H9 (cell line): ENCODE results near the gene ANGPTL4. TPM values are rescaled to one million over a fixed set of nuclear protein-coding genes. Genes with fewer than 3 reads are reported as not detected.
"Not testable (repeated sequence)": the region's sequence is repeated elsewhere in the genome, so short reads cannot be mapped to it uniquely, and the experiment has no call there.

ENCODE experiments used
- DNase-seq: peaks from one replicate; pipeline ENCODE4 v3.0.0-alpha.2; 2017
- H2AFZ ChIP-seq: one replicate; pipeline ENCODE4 v1.6.1; 2013; ENCODE audit warnings: mild to moderate bottlenecking, low read length, control low read depth, moderate library complexity
- H2AK5ac ChIP-seq: 2 replicates; pipeline ENCODE4 v1.6.1; 2013; ENCODE audit warnings: low read length, control low read depth, mixed read lengths; ENCODE audit not compliant: insufficient read length
- H2BK120ac ChIP-seq: one replicate; pipeline ENCODE4 v1.6.1; 2013; ENCODE audit warnings: low read depth, mild to moderate bottlenecking, low read length, control low read depth, inconsistent platforms; ENCODE audit not compliant: poor library complexity, severe bottlenecking
- H2BK12ac ChIP-seq: 2 replicates; pipeline ENCODE4 v1.6.1; 2013; ENCODE audit warnings: low read length, control low read depth, mixed read lengths, low read depth; ENCODE audit not compliant: insufficient read length
- H2BK15ac ChIP-seq: 2 replicates; pipeline ENCODE4 v1.6.1; 2013; ENCODE audit warnings: low read depth, low read length, control low read depth
- H2BK20ac ChIP-seq: one replicate; pipeline ENCODE4 v1.6.1; 2013; ENCODE audit warnings: low read depth, mild to moderate bottlenecking, low read length, control low read depth, inconsistent platforms; ENCODE audit not compliant: poor library complexity, severe bottlenecking
- H2BK5ac ChIP-seq: 2 replicates; pipeline ENCODE4 v1.6.1; 2013; ENCODE audit warnings: low read length, control low read depth, mixed read lengths; ENCODE audit not compliant: insufficient read length
- H3K14ac ChIP-seq: 2 replicates; pipeline ENCODE4 v1.6.1; 2013; ENCODE audit warnings: low read length, control low read depth; ENCODE audit not compliant: insufficient read depth
- H3K18ac ChIP-seq: 2 replicates; pipeline ENCODE4 v1.6.1; 2013; ENCODE audit warnings: low read depth, mild to moderate bottlenecking, mixed read lengths, low read length, control low read depth; ENCODE audit not compliant: insufficient read length
- H3K23ac ChIP-seq: 2 replicates; pipeline ENCODE4 v1.6.1; 2013; ENCODE audit warnings: low read length, control low read depth, mixed read lengths, low read depth; ENCODE audit not compliant: insufficient read length
- H3K23me2 ChIP-seq: 2 replicates; pipeline ENCODE4 v1.6.1; 2013; ENCODE audit warnings: low read depth, mild to moderate bottlenecking, mixed read lengths, low read length, control low read depth; ENCODE audit not compliant: insufficient read length, poor library complexity, severe bottlenecking
- H3K27ac ChIP-seq: 2 replicates; pipeline ENCODE4 v1.5.1; 2013; ENCODE audit warnings: low read length, control low read depth, mixed read lengths, low read depth; ENCODE audit not compliant: insufficient read length
- H3K27me3 ChIP-seq: 2 replicates; pipeline ENCODE4 v1.6.1; 2013; ENCODE audit warnings: low read length, control low read depth, inconsistent platforms; ENCODE audit not compliant: insufficient read depth
- H3K4ac ChIP-seq: 2 replicates; pipeline ENCODE4 v1.6.1; 2013; ENCODE audit warnings: low read depth, mild to moderate bottlenecking, control low read depth, inconsistent platforms, low read length, moderate library complexity
- H3K4me1 ChIP-seq: 2 replicates; pipeline ENCODE4 v1.6.1; 2013; ENCODE audit warnings: low read length, control low read depth, inconsistent platforms; ENCODE audit not compliant: insufficient read depth
- H3K4me2 ChIP-seq: 2 replicates; pipeline ENCODE4 v1.6.1; 2013; ENCODE audit warnings: low read length, control low read depth, mixed read lengths; ENCODE audit not compliant: insufficient read length, insufficient read depth
- H3K56ac ChIP-seq: 2 replicates; pipeline ENCODE4 v1.6.1; 2013; ENCODE audit warnings: low read depth, mild to moderate bottlenecking, mixed read lengths, low read length, control low read depth; ENCODE audit not compliant: insufficient read length
- H3K79me1 ChIP-seq: 2 replicates; pipeline ENCODE4 v1.6.1; 2013; ENCODE audit warnings: low read depth, mild to moderate bottlenecking, moderate library complexity, low read length, control low read depth, inconsistent platforms; ENCODE audit not compliant: insufficient read depth, poor library complexity, severe bottlenecking
- H3K79me2 ChIP-seq: 2 replicates; pipeline ENCODE4 v1.6.1; 2013; ENCODE audit warnings: low read length, control low read depth, inconsistent platforms; ENCODE audit not compliant: insufficient read depth
- H3K9ac ChIP-seq: 2 replicates; pipeline ENCODE4 v1.6.1; 2013; ENCODE audit warnings: low read length, control low read depth, mixed read lengths; ENCODE audit not compliant: insufficient read length; ENCODE audit errors: extremely low read depth
- H3K9me3 ChIP-seq: one replicate; pipeline ENCODE4 v1.6.1; 2013; ENCODE audit warnings: low read depth, low read length, inconsistent platforms; ENCODE audit not compliant: control insufficient read depth
- H3T11ph ChIP-seq: one replicate; pipeline ENCODE4 v1.6.1; 2013; ENCODE audit warnings: mild to moderate bottlenecking, low read length, control low read depth, inconsistent platforms
- H4K20me1 ChIP-seq: one replicate; pipeline ENCODE4 v1.6.1; 2013; ENCODE audit not compliant: control insufficient read depth, insufficient read length, insufficient read depth
- H4K5ac ChIP-seq: 2 replicates; pipeline ENCODE4 v1.6.1; 2013; ENCODE audit warnings: low read depth, mild to moderate bottlenecking, mixed read lengths, low read length, control low read depth; ENCODE audit not compliant: insufficient read length
- H4K8ac ChIP-seq: replicated peaks from 2 replicates; pipeline ENCODE4 v1.6.1; 2013; ENCODE audit warnings: low read length, control low read depth, mixed read lengths, low read depth; ENCODE audit not compliant: insufficient read length
- H4K91ac ChIP-seq: 2 replicates; pipeline ENCODE4 v1.6.1; 2013; ENCODE audit warnings: low read depth, mild to moderate bottlenecking, moderate library complexity, mixed read lengths, low read length, control low read depth; ENCODE audit not compliant: insufficient read length
- H3K27ac Mint-ChIP-seq, 3 experiments: 2 replicates in 2 of 3; 3 replicates in 1 of 3; pipeline ENCODE4 v1.8.0; 2020 to 2021; ENCODE audit warnings: mixed read lengths in 3 of 3, mild to moderate bottlenecking in 1 of 3, moderate library complexity in 1 of 3
- H3K27me3 Mint-ChIP-seq: 2 replicates; pipeline ENCODE4 v1.8.0; 2021; ENCODE audit warnings: low read depth, mild to moderate bottlenecking, moderate library complexity, mixed read lengths
- H3K36me3 Mint-ChIP-seq, 3 experiments: 2 replicates in 2 of 3; 3 replicates in 1 of 3; pipeline ENCODE4 v1.8.0; 2020 to 2021; ENCODE audit warnings: low read depth in 3 of 3, mixed read lengths in 3 of 3; ENCODE audit not compliant: insufficient read depth in 1 of 3
- H3K4me1 Mint-ChIP-seq, 2 experiments: 2 replicates each; pipeline ENCODE4 v1.8.0; 2020; ENCODE audit warnings: mixed read lengths in 2 of 2
- H3K4me3 Mint-ChIP-seq, 2 experiments: 2 replicates in 1 of 2; 3 replicates in 1 of 2; pipeline ENCODE4 v1.8.0; 2020 to 2021; ENCODE audit warnings: mild to moderate bottlenecking in 2 of 2, mixed read lengths in 2 of 2, moderate library complexity in 1 of 2
- H3K9me3 Mint-ChIP-seq, 2 experiments: 2 replicates in 1 of 2; 3 replicates in 1 of 2; pipeline ENCODE4 v1.8.0; 2020; ENCODE audit warnings: mild to moderate bottlenecking in 2 of 2, mixed read lengths in 2 of 2, moderate library complexity in 1 of 2
- CTCF ChIP-seq: fragments of 200-600 bp; sonication (generic); conservative IDR thresholded peaks from 3 replicates; pipeline ENCODE4 v1.8.0; 2021; ENCODE audit warnings: antibody characterized with exemption, mild to moderate bottlenecking
- WGBS: extraction: QIAGEN DNeasy Blood & Tissue Kit; methylation state at CpG from one replicate; pipeline ENCODE4 v1.1.7; 2013; ENCODE audit warnings: missing lambda C conversion rate, low lambda C conversion rate, mixed read lengths; ENCODE audit not compliant: insufficient read length; ENCODE audit errors: extremely low coverage; 5-methylcytosine and 5-hydroxymethylcytosine counted together
- total RNA-seq: library from RNA; stranded (reverse); gene quantifications from 2 replicates; pipeline ENCODE4 v1.2.1, GENCODE V29; 2021

ANGPTL4 gene
- total RNA-seq, 1 experiment from 2014 or later, result 1.9 TPM

- H4K8ac ChIP-seq, H3K4me2 ChIP-seq, H3K27me3 Mint-ChIP-seq, H3K14ac ChIP-seq, H3K79me2 ChIP-seq, H2BK20ac ChIP-seq, H3K27ac ChIP-seq, DNase-seq, H4K20me1 ChIP-seq, H3K27me3 ChIP-seq, H2BK5ac ChIP-seq, H3K9me3 ChIP-seq, H2BK120ac ChIP-seq, H3K4me1 ChIP-seq, H4K91ac ChIP-seq, H2BK15ac ChIP-seq, H3K18ac ChIP-seq, H3K23ac ChIP-seq, H3K4ac ChIP-seq, H2AK5ac ChIP-seq, H3K9me3 Mint-ChIP-seq, H3K23me2 ChIP-seq, H3K27ac Mint-ChIP-seq, H2AFZ ChIP-seq, H3K79me1 ChIP-seq, H4K5ac ChIP-seq, H3T11ph ChIP-seq, H2BK12ac ChIP-seq, H3K56ac ChIP-seq, H3K9ac ChIP-seq: not testable (repeated sequence)
- Mint-ChIP-seq H3K36me3 (peaks cover 29 to 55% (median 45%) of the 10 kb centered on the region in 3 experiments), H3K4me1 (peaks cover 19 to 29% of the 10 kb centered on the region in 2 experiments), H3K4me3 (peak overlapping the region in 1 of 2 experiments; percentile 26; a peak in 1 of 5 replicates)
- no CpG with 5 or more reads among the region's 9 CpGs for WGBS
- TF ChIP-seq CTCF, result peak; percentile 9; the same call in 1 of the 3 replicates
Measured at GRCh38 chr19:8318835-8319234, 45.1 kb upstream of the ANGPTL4 start.
